Ishikawa (cell line): ENCODE data around the gene CRMP1.

Experiments used
- CEBPB ChIP-seq: IDR thresholded peaks from 2 replicates; pipeline ENCODE4 v1.6.1; 2012
- EP300 ChIP-seq: IDR thresholded peaks from 2 replicates; pipeline ENCODE4 v1.6.1; 2012; ENCODE audit warnings: borderline replicate concordance
- FOXM1 ChIP-seq: IDR thresholded peaks from 2 replicates; pipeline ENCODE4 v1.6.1; 2012; ENCODE audit warnings: low read depth, borderline replicate concordance
- MAX ChIP-seq: IDR thresholded peaks from 2 replicates; pipeline ENCODE4 v1.6.1; 2012
- RAD21 ChIP-seq: IDR thresholded peaks from 2 replicates; pipeline ENCODE4 v1.6.1; 2012; ENCODE audit warnings: low read depth
- TF ChIP-seq, protein P1 (sequence below): IDR thresholded peaks from 2 replicates; pipeline ENCODE4 v1.6.1; 2012; ENCODE audit warnings: low read depth, mild to moderate bottlenecking

GRCh38 chr4:5882947-5883346, 9.9 kb downstream of the CRMP1 start:
- TF ChIP-seq, protein P1, sequence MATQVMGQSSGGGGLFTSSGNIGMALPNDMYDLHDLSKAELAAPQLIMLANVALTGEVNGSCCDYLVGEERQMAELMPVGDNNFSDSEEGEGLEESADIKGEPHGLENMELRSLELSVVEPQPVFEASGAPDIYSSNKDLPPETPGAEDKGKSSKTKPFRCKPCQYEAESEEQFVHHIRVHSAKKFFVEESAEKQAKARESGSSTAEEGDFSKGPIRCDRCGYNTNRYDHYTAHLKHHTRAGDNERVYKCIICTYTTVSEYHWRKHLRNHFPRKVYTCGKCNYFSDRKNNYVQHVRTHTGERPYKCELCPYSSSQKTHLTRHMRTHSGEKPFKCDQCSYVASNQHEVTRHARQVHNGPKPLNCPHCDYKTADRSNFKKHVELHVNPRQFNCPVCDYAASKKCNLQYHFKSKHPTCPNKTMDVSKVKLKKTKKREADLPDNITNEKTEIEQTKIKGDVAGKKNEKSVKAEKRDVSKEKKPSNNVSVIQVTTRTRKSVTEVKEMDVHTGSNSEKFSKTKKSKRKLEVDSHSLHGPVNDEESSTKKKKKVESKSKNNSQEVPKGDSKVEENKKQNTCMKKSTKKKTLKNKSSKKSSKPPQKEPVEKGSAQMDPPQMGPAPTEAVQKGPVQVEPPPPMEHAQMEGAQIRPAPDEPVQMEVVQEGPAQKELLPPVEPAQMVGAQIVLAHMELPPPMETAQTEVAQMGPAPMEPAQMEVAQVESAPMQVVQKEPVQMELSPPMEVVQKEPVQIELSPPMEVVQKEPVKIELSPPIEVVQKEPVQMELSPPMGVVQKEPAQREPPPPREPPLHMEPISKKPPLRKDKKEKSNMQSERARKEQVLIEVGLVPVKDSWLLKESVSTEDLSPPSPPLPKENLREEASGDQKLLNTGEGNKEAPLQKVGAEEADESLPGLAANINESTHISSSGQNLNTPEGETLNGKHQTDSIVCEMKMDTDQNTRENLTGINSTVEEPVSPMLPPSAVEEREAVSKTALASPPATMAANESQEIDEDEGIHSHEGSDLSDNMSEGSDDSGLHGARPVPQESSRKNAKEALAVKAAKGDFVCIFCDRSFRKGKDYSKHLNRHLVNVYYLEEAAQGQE = no peak
- TF ChIP-seq RAD21 (no peak), MAX (no peak), FOXM1 (no peak), EP300 (no peak), CEBPB (no peak)
